ENCODE measurements around the gene DMD. TPM values are rescaled to one million over a fixed set of nuclear protein-coding genes. Genes with fewer than 3 reads are reported as not detected.

Gene DMD
- total RNA-seq, 1 experiment from 2014 or later = 2.2 TPM

GRCh38 chrX:31522760-31523159, 1688.6 kb downstream of the DMD start:
- ATAC-seq = no peak
- intact Hi-C loops (cut with micrococcal nuclease; ENCODE audit: unreplicated experiment) = no loop called here
- Histone ChIP-seq H3K27ac (ENCODE audit: low read length) (no peak overlapping the region), H3K27me3 (ENCODE audit: control insufficient read depth, insufficient read depth, low read length) (no peaks in the 10 kb centered on the region), H3K36me3 (ENCODE audit: control insufficient read depth, insufficient read depth, low read length) (no peaks in the 10 kb centered on the region), H3K4me3 (ENCODE audit: low read depth in 2 of 2, low read length in 2 of 2) (no peak overlapping the region), H3K9me3 (ENCODE audit: control insufficient read depth, insufficient read depth, low read depth, low read length) (no peaks in the 10 kb centered on the region), H3K4me1 (ENCODE audit: control insufficient read depth, insufficient read depth, low read length) (no peaks in the 10 kb centered on the region)
- DNase-seq (ENCODE audit: low read depth, low spot score) = no peak
- BruUV-seq (replicated peaks) = no TSS peak
- in situ Hi-C loops (cut with HindIII; ENCODE audit: low pct_unique_long_range_greater_than_20kb, low sequenced_read_pairs) = no loop called here
- TF ChIP-seq, protein P1, sequence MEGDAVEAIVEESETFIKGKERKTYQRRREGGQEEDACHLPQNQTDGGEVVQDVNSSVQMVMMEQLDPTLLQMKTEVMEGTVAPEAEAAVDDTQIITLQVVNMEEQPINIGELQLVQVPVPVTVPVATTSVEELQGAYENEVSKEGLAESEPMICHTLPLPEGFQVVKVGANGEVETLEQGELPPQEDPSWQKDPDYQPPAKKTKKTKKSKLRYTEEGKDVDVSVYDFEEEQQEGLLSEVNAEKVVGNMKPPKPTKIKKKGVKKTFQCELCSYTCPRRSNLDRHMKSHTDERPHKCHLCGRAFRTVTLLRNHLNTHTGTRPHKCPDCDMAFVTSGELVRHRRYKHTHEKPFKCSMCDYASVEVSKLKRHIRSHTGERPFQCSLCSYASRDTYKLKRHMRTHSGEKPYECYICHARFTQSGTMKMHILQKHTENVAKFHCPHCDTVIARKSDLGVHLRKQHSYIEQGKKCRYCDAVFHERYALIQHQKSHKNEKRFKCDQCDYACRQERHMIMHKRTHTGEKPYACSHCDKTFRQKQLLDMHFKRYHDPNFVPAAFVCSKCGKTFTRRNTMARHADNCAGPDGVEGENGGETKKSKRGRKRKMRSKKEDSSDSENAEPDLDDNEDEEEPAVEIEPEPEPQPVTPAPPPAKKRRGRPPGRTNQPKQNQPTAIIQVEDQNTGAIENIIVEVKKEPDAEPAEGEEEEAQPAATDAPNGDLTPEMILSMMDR (IDR thresholded peaks at IDR 0.05) = no peak
- TF ChIP-seq SIN3A (IDR thresholded peaks at IDR 0.05; ENCODE audit: borderline replicate concordance, insufficient read depth, low read depth, low read length) (no peak), POLR2AphosphoS5 (IDR thresholded peaks at IDR 0.05; ENCODE audit: low read depth, low read length) (no peak)
- ChIA-PET POLR2A (no interaction called here), CTCF (no interaction called here)

DNA sequence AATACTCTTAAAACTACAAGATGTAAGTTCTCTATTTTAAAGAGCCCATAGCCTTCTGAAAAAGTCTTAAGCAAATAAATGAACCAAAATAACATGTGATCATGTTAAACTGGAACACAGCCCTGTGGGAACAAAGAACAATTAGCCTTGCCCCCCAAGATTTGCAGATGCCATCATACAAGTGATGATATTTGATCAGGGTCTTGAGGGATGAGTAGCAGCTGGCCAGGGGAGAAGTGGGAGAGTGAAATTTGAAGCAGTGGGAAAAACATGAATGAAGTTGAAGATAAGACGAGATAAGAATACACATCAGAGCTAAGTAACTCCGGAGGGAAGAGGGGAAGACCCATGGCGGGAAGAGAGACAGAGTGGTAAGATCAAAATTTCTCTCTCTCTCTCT, 1689.4 kb downstream of the DMD start:
- Histone ChIP-seq H3K4me3 (ENCODE audit: low read depth in 2 of 2, low read length in 2 of 2) (no peak overlapping the region), H3K9me3 (ENCODE audit: control insufficient read depth, insufficient read depth, low read depth, low read length) (no peaks in the 10 kb centered on the region), H3K27me3 (ENCODE audit: control insufficient read depth, insufficient read depth, low read length) (no peaks in the 10 kb centered on the region), H3K27ac (ENCODE audit: low read length) (no peak overlapping the region), H3K4me1 (ENCODE audit: control insufficient read depth, insufficient read depth, low read length) (no peaks in the 10 kb centered on the region), H3K36me3 (ENCODE audit: control insufficient read depth, insufficient read depth, low read length) (no peaks in the 10 kb centered on the region)
- ChIA-PET CTCF (no interaction called here), POLR2A (no interaction called here)
- no peak for TF ChIP-seq TCF7L2 (IDR thresholded peaks at IDR 0.05; ENCODE audit: low read depth, low read length)
- no peak for ATAC-seq
- intact Hi-C loops (cut with micrococcal nuclease; ENCODE audit: unreplicated experiment) = no loop called here
- BruUV-seq (replicated peaks) = no TSS peak
- DNase-seq (ENCODE audit: low read depth, low spot score) = no peak
- in situ Hi-C loops (cut with HindIII; ENCODE audit: low pct_unique_long_range_greater_than_20kb, low sequenced_read_pairs) = no loop called here

DNA sequence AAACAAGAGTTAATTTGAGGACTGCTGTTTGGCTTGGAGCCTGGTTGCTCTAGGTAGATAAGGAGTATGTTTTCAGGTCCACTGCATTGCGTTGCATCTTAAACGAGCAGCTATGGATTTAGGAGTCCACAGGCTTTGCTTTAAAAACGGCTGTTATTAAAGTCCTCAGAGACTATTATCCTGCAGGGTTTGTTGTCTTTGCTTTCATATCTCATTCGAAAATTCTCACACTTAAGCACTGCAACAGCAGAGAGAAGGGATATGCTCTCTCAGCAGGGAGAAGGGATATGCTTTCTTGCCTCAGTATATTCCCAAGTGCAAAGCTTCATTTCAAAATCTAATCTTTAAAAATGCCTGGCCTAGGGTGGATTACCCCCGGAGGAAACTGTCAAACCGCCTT, 1694.8 kb downstream of the DMD start:
- DNase-seq (ENCODE audit: low read depth, low spot score) (no peak), ATAC-seq (no peak)
- Histone ChIP-seq H3K27me3 (ENCODE audit: control insufficient read depth, insufficient read depth, low read length) (no peaks in the 10 kb centered on the region), H3K4me3 (ENCODE audit: low read depth in 2 of 2, low read length in 2 of 2) (no peak overlapping the region), H3K9me3 (ENCODE audit: control insufficient read depth, insufficient read depth, low read depth, low read length) (no peaks in the 10 kb centered on the region), H3K36me3 (ENCODE audit: control insufficient read depth, insufficient read depth, low read length) (no peaks in the 10 kb centered on the region), H3K4me1 (ENCODE audit: control insufficient read depth, insufficient read depth, low read length) (no peaks in the 10 kb centered on the region), H3K27ac (ENCODE audit: low read length) (no peak overlapping the region)
- POLR2A ChIA-PET = no interaction called here
- intact Hi-C loops (cut with micrococcal nuclease; ENCODE audit: unreplicated experiment) = no loop called here
- CTCF ChIA-PET = no interaction called here
- in situ Hi-C loops (cut with HindIII; ENCODE audit: low pct_unique_long_range_greater_than_20kb, low sequenced_read_pairs) = no loop called here
- TF ChIP-seq, protein P2, sequence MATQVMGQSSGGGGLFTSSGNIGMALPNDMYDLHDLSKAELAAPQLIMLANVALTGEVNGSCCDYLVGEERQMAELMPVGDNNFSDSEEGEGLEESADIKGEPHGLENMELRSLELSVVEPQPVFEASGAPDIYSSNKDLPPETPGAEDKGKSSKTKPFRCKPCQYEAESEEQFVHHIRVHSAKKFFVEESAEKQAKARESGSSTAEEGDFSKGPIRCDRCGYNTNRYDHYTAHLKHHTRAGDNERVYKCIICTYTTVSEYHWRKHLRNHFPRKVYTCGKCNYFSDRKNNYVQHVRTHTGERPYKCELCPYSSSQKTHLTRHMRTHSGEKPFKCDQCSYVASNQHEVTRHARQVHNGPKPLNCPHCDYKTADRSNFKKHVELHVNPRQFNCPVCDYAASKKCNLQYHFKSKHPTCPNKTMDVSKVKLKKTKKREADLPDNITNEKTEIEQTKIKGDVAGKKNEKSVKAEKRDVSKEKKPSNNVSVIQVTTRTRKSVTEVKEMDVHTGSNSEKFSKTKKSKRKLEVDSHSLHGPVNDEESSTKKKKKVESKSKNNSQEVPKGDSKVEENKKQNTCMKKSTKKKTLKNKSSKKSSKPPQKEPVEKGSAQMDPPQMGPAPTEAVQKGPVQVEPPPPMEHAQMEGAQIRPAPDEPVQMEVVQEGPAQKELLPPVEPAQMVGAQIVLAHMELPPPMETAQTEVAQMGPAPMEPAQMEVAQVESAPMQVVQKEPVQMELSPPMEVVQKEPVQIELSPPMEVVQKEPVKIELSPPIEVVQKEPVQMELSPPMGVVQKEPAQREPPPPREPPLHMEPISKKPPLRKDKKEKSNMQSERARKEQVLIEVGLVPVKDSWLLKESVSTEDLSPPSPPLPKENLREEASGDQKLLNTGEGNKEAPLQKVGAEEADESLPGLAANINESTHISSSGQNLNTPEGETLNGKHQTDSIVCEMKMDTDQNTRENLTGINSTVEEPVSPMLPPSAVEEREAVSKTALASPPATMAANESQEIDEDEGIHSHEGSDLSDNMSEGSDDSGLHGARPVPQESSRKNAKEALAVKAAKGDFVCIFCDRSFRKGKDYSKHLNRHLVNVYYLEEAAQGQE (IDR thresholded peaks at IDR 0.05; ENCODE audit: insufficient read depth in 1 of 2, low read depth in 2 of 2, low read length in 1 of 2) = no peak
- TF ChIP-seq, protein P1 (IDR thresholded peaks at IDR 0.05) = no peak
- no peak for TF ChIP-seq TCF7L2 (IDR thresholded peaks at IDR 0.05; ENCODE audit: low read depth, low read length)
- TF ChIP-seq POLR2AphosphoS5 (IDR thresholded peaks at IDR 0.05; ENCODE audit: low read depth, low read length) = no peak
- TF ChIP-seq SIN3A (IDR thresholded peaks at IDR 0.05; ENCODE audit: borderline replicate concordance, insufficient read depth, low read depth, low read length) = no peak
- BruUV-seq (replicated peaks) = no TSS peak

Data from Panc1 (cell line).